MCF 10A (cell line): ENCODE data around the gene MAZ. TPM values are rescaled to one million over a fixed set of nuclear protein-coding genes. Genes with fewer than 3 reads are reported as not detected.

Experiments used
- BruUV-seq: library from RNA; stranded (reverse); fragments of 400-500 nt; replicated peaks from 2 replicates; lab custom pipeline; 2021; lab: Mats Ljungman, UMichigan
- CTCF ChIA-PET: fragments of 300-600 bp; sonication (Branson Sonifier 250); formaldehyde crosslinking; extraction: SDS; loops from one replicate; lab custom pipeline; 2021; ENCODE audit warnings: antibody characterized with exemption, inconsistent platforms; lab: Yijun Ruan, JAX
- POLR2A ChIA-PET: fragments of 300-600, 350-650 bp; sonication (Branson Sonifier 250); formaldehyde crosslinking; extraction: SDS; loops from one replicate; lab custom pipeline; 2020; ENCODE audit warnings: antibody characterized with exemption, inconsistent platforms; lab: Yijun Ruan, JAX
- DNase-seq: peaks from one replicate; pipeline ENCODE4 v3.0.0-alpha.2; 2018; ENCODE audit not compliant: unreplicated experiment
- H3K27ac Mint-ChIP-seq: one replicate; pipeline ENCODE4 v1.8.0; 2022; ENCODE audit warnings: mild to moderate bottlenecking, low read depth, mixed read lengths; ENCODE audit not compliant: unreplicated experiment
- H3K27me3 Mint-ChIP-seq: one replicate; pipeline ENCODE4 v1.8.0; 2022; ENCODE audit warnings: mixed read lengths; ENCODE audit not compliant: insufficient read depth, unreplicated experiment
- H3K36me3 Mint-ChIP-seq: one replicate; pipeline ENCODE4 v1.8.0; 2022; ENCODE audit warnings: mild to moderate bottlenecking, moderate library complexity, mixed read lengths; ENCODE audit not compliant: insufficient read depth, unreplicated experiment
- H3K4me1 Mint-ChIP-seq: one replicate; pipeline ENCODE4 v1.8.0; 2022; ENCODE audit warnings: mixed read lengths; ENCODE audit not compliant: insufficient read depth, unreplicated experiment
- H3K4me3 Mint-ChIP-seq: one replicate; pipeline ENCODE4 v1.8.0; 2022; ENCODE audit warnings: mild to moderate bottlenecking, moderate library complexity, mixed read lengths; ENCODE audit not compliant: unreplicated experiment
- H3K9me3 Mint-ChIP-seq: one replicate; pipeline ENCODE4 v1.8.0; 2022; ENCODE audit warnings: mixed read lengths; ENCODE audit not compliant: unreplicated experiment
- intact Hi-C: fragments of 100-400 bp; cut with micrococcal nuclease; formaldehyde crosslinking; loops from 2 replicates; pipeline ENCODE4 v1.14.1; 2022
- total RNA-seq: library from RNA; stranded (reverse); gene quantifications from 2 replicates; pipeline ENCODE4 v1.2.3, GENCODE V29; 2022
- TF ChIP-seq, protein P1 (sequence below): fragments of 200-600 bp; IDR thresholded peaks from one replicate; pipeline ENCODE4 v1.8.0; 2022; ENCODE audit warnings: antibody characterized with exemption, mild to moderate bottlenecking; ENCODE audit not compliant: unreplicated experiment

Gene MAZ
- total RNA-seq, 1 experiment from 2014 or later = 185 TPM

DNA sequence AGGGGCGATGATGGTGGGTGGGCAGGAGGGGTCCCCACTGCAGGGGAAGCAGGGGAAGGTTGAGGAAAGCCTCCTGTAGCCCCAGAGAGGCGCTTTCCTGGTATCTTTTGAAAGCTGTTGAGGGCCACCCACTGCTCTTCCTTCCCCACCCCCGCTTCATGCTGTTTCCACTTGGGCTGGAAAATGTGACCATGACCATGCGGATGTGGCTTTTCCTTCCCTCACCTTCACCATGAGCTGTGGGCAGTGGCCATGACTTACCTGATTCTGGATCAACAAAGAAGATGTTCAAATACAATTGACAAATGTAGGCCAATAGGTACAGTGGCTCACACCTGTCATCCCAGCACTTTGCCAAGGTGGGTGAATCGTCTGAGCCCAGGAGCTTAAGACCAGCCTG is 27.8 kb downstream of the MAZ start:
- H3K9me3 Mint-ChIP-seq = no peaks in the 10 kb centered on the region
- POLR2A ChIA-PET = interaction anchor here (1.3 kb wide), 1 partner anchor 14 kb away, joined by 4 read pairs; no protein-coding TSS in a partner anchor
- BruUV-seq = no TSS peak
- H3K27me3 Mint-ChIP-seq = no peaks in the 10 kb centered on the region
- TF ChIP-seq, protein P1, sequence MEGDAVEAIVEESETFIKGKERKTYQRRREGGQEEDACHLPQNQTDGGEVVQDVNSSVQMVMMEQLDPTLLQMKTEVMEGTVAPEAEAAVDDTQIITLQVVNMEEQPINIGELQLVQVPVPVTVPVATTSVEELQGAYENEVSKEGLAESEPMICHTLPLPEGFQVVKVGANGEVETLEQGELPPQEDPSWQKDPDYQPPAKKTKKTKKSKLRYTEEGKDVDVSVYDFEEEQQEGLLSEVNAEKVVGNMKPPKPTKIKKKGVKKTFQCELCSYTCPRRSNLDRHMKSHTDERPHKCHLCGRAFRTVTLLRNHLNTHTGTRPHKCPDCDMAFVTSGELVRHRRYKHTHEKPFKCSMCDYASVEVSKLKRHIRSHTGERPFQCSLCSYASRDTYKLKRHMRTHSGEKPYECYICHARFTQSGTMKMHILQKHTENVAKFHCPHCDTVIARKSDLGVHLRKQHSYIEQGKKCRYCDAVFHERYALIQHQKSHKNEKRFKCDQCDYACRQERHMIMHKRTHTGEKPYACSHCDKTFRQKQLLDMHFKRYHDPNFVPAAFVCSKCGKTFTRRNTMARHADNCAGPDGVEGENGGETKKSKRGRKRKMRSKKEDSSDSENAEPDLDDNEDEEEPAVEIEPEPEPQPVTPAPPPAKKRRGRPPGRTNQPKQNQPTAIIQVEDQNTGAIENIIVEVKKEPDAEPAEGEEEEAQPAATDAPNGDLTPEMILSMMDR = no peak
- no peak overlapping the region for H3K27ac Mint-ChIP-seq
- CTCF ChIA-PET = interaction anchor here (0.6 to 1.3 kb wide), 2 partner anchors 14 to 158 kb away, joined by 4 read pairs; no protein-coding TSS in a partner anchor
- intact Hi-C loops = no loop called here
- no peak for DNase-seq
- no peak overlapping the region for H3K4me3 Mint-ChIP-seq
- peaks cover 5% of the 10 kb centered on the region for H3K4me1 Mint-ChIP-seq
- H3K36me3 Mint-ChIP-seq = peaks cover 80% of the 10 kb centered on the region

DNA sequence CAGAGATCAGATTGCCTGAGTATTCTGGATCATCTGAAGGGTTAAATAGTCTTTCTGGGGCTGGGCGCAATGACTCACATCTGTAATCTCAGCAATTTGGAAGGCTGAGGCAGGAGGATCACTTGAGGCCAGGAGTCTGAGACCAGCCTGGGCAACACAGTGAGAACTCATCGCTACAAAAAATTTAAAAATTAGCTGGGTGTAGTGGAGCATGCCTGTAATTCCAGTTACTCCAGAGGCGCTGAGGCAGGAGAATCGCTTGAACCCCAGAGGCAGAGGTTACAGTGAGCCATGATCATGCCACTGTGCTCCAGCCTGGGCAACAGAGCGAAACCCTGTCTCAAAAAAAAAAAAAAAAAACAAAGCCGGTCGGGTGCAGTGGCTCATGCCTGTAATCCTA is 29.6 kb downstream of the MAZ start:
- H3K27me3 Mint-ChIP-seq = no peaks in the 10 kb centered on the region
- H3K4me3 Mint-ChIP-seq = no peak overlapping the region
- peaks cover 98% of the 10 kb centered on the region for H3K36me3 Mint-ChIP-seq
- DNase-seq = no peak
- intact Hi-C loops = no loop called here
- no peaks in the 10 kb centered on the region for H3K4me1 Mint-ChIP-seq
- ChIA-PET CTCF (no interaction called here), POLR2A (no interaction called here)
- no peaks in the 10 kb centered on the region for H3K9me3 Mint-ChIP-seq
- no peak overlapping the region for H3K27ac Mint-ChIP-seq
- TF ChIP-seq, protein P1 = no peak
- no TSS peak for BruUV-seq

DNA sequence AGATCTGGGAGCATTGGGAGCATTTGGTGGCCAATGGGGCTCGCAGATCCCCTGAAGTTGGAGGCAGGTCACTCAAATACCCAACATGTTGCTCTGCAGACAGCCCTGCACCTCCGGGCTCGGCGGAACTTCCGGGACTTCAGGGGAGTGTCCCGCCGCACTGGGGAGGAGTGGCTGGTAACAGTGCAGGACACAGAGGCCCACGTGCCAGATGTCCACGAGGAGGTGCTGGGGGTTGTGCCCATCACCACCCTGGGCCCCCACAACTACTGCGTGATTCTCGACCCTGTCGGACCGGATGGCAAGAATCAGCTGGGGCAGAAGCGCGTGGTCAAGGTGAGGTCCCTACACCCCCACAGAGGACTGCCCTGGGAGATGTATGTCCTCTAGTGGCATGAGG is 30.3 kb downstream of the MAZ start:
- no peaks in the 10 kb centered on the region for H3K9me3 Mint-ChIP-seq
- POLR2A ChIA-PET = no interaction called here
- BruUV-seq = no TSS peak
- H3K4me1 Mint-ChIP-seq = no peaks in the 10 kb centered on the region
- H3K27ac Mint-ChIP-seq = no peak overlapping the region
- TF ChIP-seq, protein P1 = no peak
- no peaks in the 10 kb centered on the region for H3K27me3 Mint-ChIP-seq
- CTCF ChIA-PET = no interaction called here
- intact Hi-C loops = no loop called here
- H3K36me3 Mint-ChIP-seq = peaks cover 99% of the 10 kb centered on the region
- no peak overlapping the region for H3K4me3 Mint-ChIP-seq
- no peak for DNase-seq

DNA sequence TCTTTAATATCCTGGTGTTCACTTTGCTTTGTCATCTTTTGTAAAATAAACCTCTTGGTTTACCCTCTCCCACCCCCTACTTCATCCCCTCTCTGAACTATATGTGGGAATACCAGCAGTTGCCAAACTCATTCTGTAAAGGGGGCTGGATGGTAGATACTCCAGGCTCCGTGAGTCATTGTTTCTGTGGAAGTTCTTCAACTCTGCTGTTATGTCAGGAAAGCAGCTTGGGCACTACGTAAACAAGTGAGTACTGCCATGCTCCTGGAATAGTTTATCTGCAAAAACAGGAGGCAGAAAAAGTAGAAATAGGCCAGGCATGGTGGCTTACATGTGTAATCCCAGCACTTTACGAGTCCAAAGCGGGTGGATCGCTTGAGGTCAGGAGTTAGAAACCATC is 31.5 kb downstream of the MAZ start:
- H3K36me3 Mint-ChIP-seq = peaks cover 94% of the 10 kb centered on the region
- intact Hi-C loops = no loop called here
- no peaks in the 10 kb centered on the region for H3K4me1 Mint-ChIP-seq
- TF ChIP-seq, protein P1 = no peak
- H3K4me3 Mint-ChIP-seq = no peak overlapping the region
- POLR2A ChIA-PET = interaction anchor here (0.6 to 1.3 kb wide), 3 partner anchors 11 to 181 kb away, joined by 3 to 7 read pairs (median 3); partner anchors contain the start of gene MVP
- no peaks in the 10 kb centered on the region for H3K27me3 Mint-ChIP-seq
- no TSS peak for BruUV-seq
- no peak for DNase-seq
- CTCF ChIA-PET = interaction anchor here (1.0 to 1.2 kb wide), 2 partner anchors 11 to 22 kb away, joined by 3 to 6 read pairs; partner anchors contain the start of gene PAGR1
- H3K9me3 Mint-ChIP-seq = no peaks in the 10 kb centered on the region
- no peak overlapping the region for H3K27ac Mint-ChIP-seq
